K562 (cell line): ENCODE data around the gene ADCYAP1R1.

Experiments used
- BCL6 ChIP-seq: fragments of 250-450 bp; sonication (Bioruptor Pico); IDR thresholded peaks from 2 replicates; pipeline ENCODE4 v1.4.0; 2020
- CTCF ChIP-seq, 3 experiments: IDR thresholded peaks in 2 of 3; conservative IDR thresholded peaks in 1 of 3; 2 replicates each; pipeline ENCODE4 v1.5.1; 2011 to 2012; ENCODE audit warnings: low read length in 3 of 3, mild to moderate bottlenecking in 3 of 3, control low read depth in 2 of 3, improper control_type of control experiment in 1 of 3, inconsistent platforms in 1 of 3, low read depth in 1 of 3, mixed read lengths in 1 of 3, moderate library complexity in 1 of 3; ENCODE audit not compliant: insufficient read depth in 2 of 3
- HOXB6 ChIP-seq: fragments of 250-450 bp; sonication (Bioruptor Pico); IDR thresholded peaks from 2 replicates; pipeline ENCODE4 v1.5.1; 2022; ENCODE audit warnings: mild to moderate bottlenecking, borderline replicate concordance
- JUND ChIP-seq, 2 experiments: IDR thresholded peaks; 2 replicates in 1 of 2; 3 replicates in 1 of 2; pipeline ENCODE4 v1.6.1; 2011; ENCODE audit warnings: borderline replicate concordance in 2 of 2, low read depth in 2 of 2, low read length in 2 of 2, improper control_type of control experiment in 1 of 2, missing biosample characterization in 1 of 2, missing genetic modification characterization in 1 of 2, missing genetic modification reagents in 1 of 2
- SMAD2 ChIP-seq: fragments of 150-350 bp; IDR thresholded peaks from 2 replicates; pipeline ENCODE4 v1.6.1; 2014; ENCODE audit warnings: low read depth, mild to moderate bottlenecking, low read length
- STAT6 ChIP-seq: sonication (generic); formaldehyde crosslinking; IDR thresholded peaks from 2 replicates; pipeline ENCODE4 v1.8.1; 2023; ENCODE audit warnings: mild to moderate bottlenecking, missing genetic modification reagents
- TCF7 ChIP-seq: sonication (generic); IDR thresholded peaks from 2 replicates; pipeline ENCODE4 v1.6.1; 2016; ENCODE audit warnings: antibody characterized with exemption, borderline replicate concordance
- ZNF518B ChIP-seq: fragments of 250-450 bp; sonication (Bioruptor Pico); IDR thresholded peaks from 2 replicates; pipeline ENCODE4 v1.5.0; 2021; ENCODE audit warnings: mild to moderate bottlenecking, moderate library complexity

GRCh38 chr7:31047313-31048146 lies 4.6 kb upstream of the ADCYAP1R1 start:
- no peak for TF ChIP-seq CTCF (IDR thresholded peaks at IDR 0.05 in 2 of 3, conservative IDR thresholded peaks at IDR 0.05 in 1 of 3; ENCODE audit: insufficient read depth in 2 of 3, low read depth in 1 of 3, low read length in 3 of 3)
- TF ChIP-seq SMAD2, result no peak
- no peak for TF ChIP-seq BCL6 (CRISPR knock-in tag)
- TF ChIP-seq JUND (IDR thresholded peaks at IDR 0.05; ENCODE audit: borderline replicate concordance, low read depth, low read length), result no peak
- no peak for TF ChIP-seq JUND (tag; IDR thresholded peaks at IDR 0.05; ENCODE audit: borderline replicate concordance, low read depth, low read length)
- TF ChIP-seq ZNF518B (CRISPR knock-in tag), result no peak
- TF ChIP-seq STAT6, result no peak
- TF ChIP-seq TCF7, result no peak
- no peak for TF ChIP-seq HOXB6 (CRISPR knock-in tag)
